Stomach (tissue), 9 donors: ENCODE measurements around the gene RPS6KL1. TPM values are rescaled to one million over a fixed set of nuclear protein-coding genes. Genes with fewer than 3 reads are reported as not detected.

Experiments used
- DNase-seq, 2 donors: peaks; one replicate each; pipeline versions ENCODE4 v3.0.0 to v3.0.0-alpha.2; 2013 to 2019
- H3K27ac ChIP-seq, 5 donors: fragments of 200-600 bp in 4 of 5; sonication (generic) in 4 of 5; one replicate each; pipeline ENCODE4 v1.5.1; 2013 to 2019; ENCODE audit warnings: mild to moderate bottlenecking in 1 of 5, moderate library complexity in 1 of 5
- H3K27me3 ChIP-seq, 3 donors: fragments of 200-600 bp; sonication (generic); one replicate each; pipeline ENCODE4 v1.5.1; 2017 to 2019; ENCODE audit warnings: mixed run types in 1 of 3
- H3K36me3 ChIP-seq, 4 donors: fragments of 200-600 bp; sonication (generic); 1 replicate in 3 of 4; 2 replicates in 1 of 4; pipeline ENCODE4 v1.5.1; 2016 to 2019
- H3K4me1 ChIP-seq, 4 donors: fragments of 200-600 bp; sonication (generic); one replicate each; pipeline ENCODE4 v1.5.1; 2016 to 2019
- H3K4me3 ChIP-seq, 4 donors: fragments of 200-600 bp; sonication (generic) in 3 of 4; one replicate each; pipeline ENCODE4 v1.5.1; 2016 to 2019; ENCODE audit warnings: mild to moderate bottlenecking in 1 of 4
- H3K9me3 ChIP-seq, 4 donors: fragments of 200-600 bp; sonication (generic); one replicate each; pipeline ENCODE4 v1.5.1; 2016 to 2019
- CTCF ChIP-seq, 7 experiments: fragments of 450-650 bp in 4 of 7; fragments of 200-600 bp in 3 of 7; sonication (generic) in 3 of 7; IDR thresholded peaks; one replicate each; pipeline ENCODE4 v1.5.1; 2016 to 2019; ENCODE audit warnings: antibody characterized with exemption in 7 of 7, control low read depth in 2 of 7, mild to moderate bottlenecking in 1 of 7
- EP300 ChIP-seq: sonication (generic); formaldehyde crosslinking; IDR thresholded peaks from one replicate; pipeline ENCODE4 v1.6.1; 2017; ENCODE audit warnings: antibody characterized with exemption
- POLR2A ChIP-seq, 4 donors: fragments of 450-650 bp; IDR thresholded peaks; one replicate each; pipeline ENCODE4 v1.6.1; 2016; ENCODE audit warnings: antibody characterized with exemption in 4 of 4, control low read depth in 2 of 4, mild to moderate bottlenecking in 1 of 4, moderate library complexity in 1 of 4
- POLR2AphosphoS5 ChIP-seq, 3 donors: sonication (generic); formaldehyde crosslinking; IDR thresholded peaks; one replicate each; pipeline ENCODE4 v1.6.1; 2016; ENCODE audit warnings: antibody characterized with exemption in 3 of 3
- WGBS, 5 donors: extraction: QIAGEN DNeasy Blood & Tissue Kit in 3 of 5; methylation state at CpG; one replicate each; pipeline versions ENCODE4 v1.1.5 to v1.1.7; 2013 to 2018; 5-methylcytosine and 5-hydroxymethylcytosine counted together
- intact Hi-C: fragments of 100-400 bp; cut with DNase I; formaldehyde crosslinking; loops from one replicate; pipeline ENCODE4 v1.15.1; 2023; ENCODE audit warnings: low total_unique reads
- polyA plus RNA-seq, 3 donors: library from polyadenylated mRNA; stranded (reverse); fragments of 200-250 nt; gene quantifications; one replicate each; pipeline ENCODE4 v1.2.3, GENCODE V29; 2013
- total RNA-seq, 5 donors: library from RNA; depleted of rRNA; stranded (reverse); fragments of >200 nt; gene quantifications; one replicate each; pipeline versions ENCODE4 v1.1.0 to v1.2.3, GENCODE V29; 2014 to 2016
- donor health status: healthy with polysubstance abuse.
- donor health status: Bipolar disorder and iron deficiency.
- donor health status: healthy.

The RPS6KL1 gene
- total and polyA plus RNA-seq, 8 donors = 0.92 to 2.5 (median 2.0) TPM; not detected in 3

GRCh38 chr14:74896400-74896799 lies 26.7 kb downstream of the RPS6KL1 start:
- Histone ChIP-seq H3K9me3 (no peaks in the 10 kb centered on the region), H3K36me3 (peaks cover 98 to 100% (median 100%) of the 10 kb centered on the region in 4 donors), H3K4me3 (no peak overlapping the region), H3K27ac (no peak overlapping the region), H3K27me3 (no peaks in the 10 kb centered on the region), H3K4me1 (peaks cover 0 to 3% (median 0%) of the 10 kb centered on the region in 4 donors)
- DNase-seq = no peak
- WGBS, 5 donors = 87 to 97% (median 89%) methylated on average over 3 of the region's 3 CpGs
- intact Hi-C loops = no loop called here
- TF ChIP-seq POLR2A (IDR thresholded peaks at IDR 0.05) = no peak
- no peak for TF ChIP-seq EP300
- TF ChIP-seq CTCF (IDR thresholded peaks at IDR 0.05) = no peak
- TF ChIP-seq POLR2AphosphoS5 (IDR thresholded peaks at IDR 0.05) = no peak

- intact Hi-C loops = no loop called here
- peaks cover 0 to 6% (median 2%) of the 10 kb centered on the region in 4 donors for H3K4me1 ChIP-seq
- H3K27ac ChIP-seq = no peak overlapping the region
- no peak overlapping the region for H3K4me3 ChIP-seq
- no peaks in the 10 kb centered on the region for H3K9me3 ChIP-seq
- DNase-seq = no peak
- 64 to 84% (median 77%) methylated on average over 4 of the region's 4 CpGs for WGBS, 5 donors
- H3K27me3 ChIP-seq = no peaks in the 10 kb centered on the region
- H3K36me3 ChIP-seq = peaks cover 91 to 100% (median 100%) of the 10 kb centered on the region in 4 donors
- TF ChIP-seq CTCF (IDR thresholded peaks at IDR 0.05) (no peak), POLR2AphosphoS5 (IDR thresholded peaks at IDR 0.05) (no peak), EP300 (no peak), POLR2A (IDR thresholded peaks at IDR 0.05) (no peak)
These were observed 29.4 kb downstream of the RPS6KL1 start for GRCh38 chr14:74893614-74894091.

GRCh38 chr14:74892745-74893144 lies 30.3 kb downstream of the RPS6KL1 start:
- H3K9me3 ChIP-seq = no peaks in the 10 kb centered on the region
- intact Hi-C loops = no loop called here
- no peak for DNase-seq
- H3K4me3 ChIP-seq = no peak overlapping the region
- TF ChIP-seq POLR2AphosphoS5 (IDR thresholded peaks at IDR 0.05) (no peak), EP300 (no peak), POLR2A (IDR thresholded peaks at IDR 0.05) (no peak), CTCF (IDR thresholded peaks at IDR 0.05) (no peak)
- WGBS, 5 donors = 75 to 88% (median 82%) methylated on average over 5 of the region's 5 CpGs
- H3K27me3 ChIP-seq = no peaks in the 10 kb centered on the region
- H3K36me3 ChIP-seq = peaks cover 83 to 92% (median 92%) of the 10 kb centered on the region in 4 donors
- peaks cover 0 to 16% (median 9%) of the 10 kb centered on the region in 4 donors for H3K4me1 ChIP-seq
- H3K27ac ChIP-seq = no peak overlapping the region

GRCh38 chr14:74891870-74892269 lies 31.2 kb downstream of the RPS6KL1 start:
- Histone ChIP-seq H3K4me3 (no peak overlapping the region), H3K36me3 (peaks cover 75 to 84% (median 84%) of the 10 kb centered on the region in 4 donors), H3K27ac (no peak overlapping the region), H3K9me3 (no peaks in the 10 kb centered on the region), H3K27me3 (no peaks in the 10 kb centered on the region), H3K4me1 (peaks cover 5 to 24% (median 16%) of the 10 kb centered on the region in 4 donors)
- DNase-seq = no peak
- TF ChIP-seq EP300 (no peak), POLR2A (IDR thresholded peaks at IDR 0.05) (no peak), CTCF (IDR thresholded peaks at IDR 0.05) (no peak), POLR2AphosphoS5 (IDR thresholded peaks at IDR 0.05) (no peak)
- intact Hi-C loops = no loop called here
- 83 to 89% (median 87%) methylated on average over 6 of the region's 6 CpGs for WGBS, 5 donors
